ENCODE results near the gene RNF157. TPM values are rescaled to one million over a fixed set of nuclear protein-coding genes. Genes with fewer than 3 reads are reported as not detected.

RNF157 gene
- total and polyA plus RNA-seq, 9 of the 15 experiments (the other 6 are each of a cell fraction or from before 2014, with no cell fraction given) = 8.1 to 31.7 (median 20.8) TPM

GRCh38 chr17:76278952-76279741 lies 38.9 kb upstream of the RNF157 start (continued):
- TF ChIP-seq, protein P1, sequence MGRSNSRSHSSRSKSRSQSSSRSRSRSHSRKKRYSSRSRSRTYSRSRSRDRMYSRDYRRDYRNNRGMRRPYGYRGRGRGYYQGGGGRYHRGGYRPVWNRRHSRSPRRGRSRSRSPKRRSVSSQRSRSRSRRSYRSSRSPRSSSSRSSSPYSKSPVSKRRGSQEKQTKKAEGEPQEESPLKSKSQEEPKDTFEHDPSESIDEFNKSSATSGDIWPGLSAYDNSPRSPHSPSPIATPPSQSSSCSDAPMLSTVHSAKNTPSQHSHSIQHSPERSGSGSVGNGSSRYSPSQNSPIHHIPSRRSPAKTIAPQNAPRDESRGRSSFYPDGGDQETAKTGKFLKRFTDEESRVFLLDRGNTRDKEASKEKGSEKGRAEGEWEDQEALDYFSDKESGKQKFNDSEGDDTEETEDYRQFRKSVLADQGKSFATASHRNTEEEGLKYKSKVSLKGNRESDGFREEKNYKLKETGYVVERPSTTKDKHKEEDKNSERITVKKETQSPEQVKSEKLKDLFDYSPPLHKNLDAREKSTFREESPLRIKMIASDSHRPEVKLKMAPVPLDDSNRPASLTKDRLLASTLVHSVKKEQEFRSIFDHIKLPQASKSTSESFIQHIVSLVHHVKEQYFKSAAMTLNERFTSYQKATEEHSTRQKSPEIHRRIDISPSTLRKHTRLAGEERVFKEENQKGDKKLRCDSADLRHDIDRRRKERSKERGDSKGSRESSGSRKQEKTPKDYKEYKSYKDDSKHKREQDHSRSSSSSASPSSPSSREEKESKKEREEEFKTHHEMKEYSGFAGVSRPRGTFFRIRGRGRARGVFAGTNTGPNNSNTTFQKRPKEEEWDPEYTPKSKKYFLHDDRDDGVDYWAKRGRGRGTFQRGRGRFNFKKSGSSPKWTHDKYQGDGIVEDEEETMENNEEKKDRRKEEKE (IDR thresholded peaks at IDR 0.05; ENCODE audit: borderline replicate concordance in 1 of 2, control insufficient read depth in 1 of 2, low read depth in 2 of 2, low read length in 1 of 2) = no peak
- TF ChIP-seq, protein P2, sequence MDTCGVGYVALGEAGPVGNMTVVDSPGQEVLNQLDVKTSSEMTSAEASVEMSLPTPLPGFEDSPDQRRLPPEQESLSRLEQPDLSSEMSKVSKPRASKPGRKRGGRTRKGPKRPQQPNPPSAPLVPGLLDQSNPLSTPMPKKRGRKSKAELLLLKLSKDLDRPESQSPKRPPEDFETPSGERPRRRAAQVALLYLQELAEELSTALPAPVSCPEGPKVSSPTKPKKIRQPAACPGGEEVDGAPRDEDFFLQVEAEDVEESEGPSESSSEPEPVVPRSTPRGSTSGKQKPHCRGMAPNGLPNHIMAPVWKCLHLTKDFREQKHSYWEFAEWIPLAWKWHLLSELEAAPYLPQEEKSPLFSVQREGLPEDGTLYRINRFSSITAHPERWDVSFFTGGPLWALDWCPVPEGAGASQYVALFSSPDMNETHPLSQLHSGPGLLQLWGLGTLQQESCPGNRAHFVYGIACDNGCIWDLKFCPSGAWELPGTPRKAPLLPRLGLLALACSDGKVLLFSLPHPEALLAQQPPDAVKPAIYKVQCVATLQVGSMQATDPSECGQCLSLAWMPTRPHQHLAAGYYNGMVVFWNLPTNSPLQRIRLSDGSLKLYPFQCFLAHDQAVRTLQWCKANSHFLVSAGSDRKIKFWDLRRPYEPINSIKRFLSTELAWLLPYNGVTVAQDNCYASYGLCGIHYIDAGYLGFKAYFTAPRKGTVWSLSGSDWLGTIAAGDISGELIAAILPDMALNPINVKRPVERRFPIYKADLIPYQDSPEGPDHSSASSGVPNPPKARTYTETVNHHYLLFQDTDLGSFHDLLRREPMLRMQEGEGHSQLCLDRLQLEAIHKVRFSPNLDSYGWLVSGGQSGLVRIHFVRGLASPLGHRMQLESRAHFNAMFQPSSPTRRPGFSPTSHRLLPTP (IDR thresholded peaks at IDR 0.05; ENCODE audit: borderline replicate concordance, extremely low read depth, insufficient read length) = no peak
- TF ChIP-seq SPI1 (IDR thresholded peaks at IDR 0.05; ENCODE audit: borderline replicate concordance, low read depth, low read length) (no peak), ZNF668 (CRISPR knock-in tag; IDR thresholded peaks at IDR 0.05) (no peak), DDX20 (tag; IDR thresholded peaks at IDR 0.05; ENCODE audit: low read depth) (no peak), MITF (IDR thresholded peaks at IDR 0.05) (no peak), TBP (optimal IDR thresholded peaks at IDR 0.05; ENCODE audit: low read depth, low read length) (no peak), ZNF431 (CRISPR knock-in tag; IDR thresholded peaks at IDR 0.05) (no peak), ZNF23 (CRISPR knock-in tag; IDR thresholded peaks at IDR 0.05) (no peak), KDM5B (IDR thresholded peaks at IDR 0.05; ENCODE audit: insufficient replicate concordance, low read depth, low read length) (no peak), FOXK1 (CRISPR knock-in tag; IDR thresholded peaks at IDR 0.05; ENCODE audit: borderline replicate concordance) (no peak), GATA2 (CRISPR knock-in tag; IDR thresholded peaks at IDR 0.05) (no peak), ADNP (tag; IDR thresholded peaks at IDR 0.05) (no peak), NEUROD1 (IDR thresholded peaks at IDR 0.05; ENCODE audit: borderline replicate concordance, low read depth, low read length, partially characterized antibody) (no peak), DMBX1 (CRISPR knock-in tag; IDR thresholded peaks at IDR 0.05; ENCODE audit: borderline replicate concordance) (no peak), BRF1 (IDR thresholded peaks at IDR 0.05; ENCODE audit: borderline replicate concordance, extremely low read depth, insufficient read length) (no peak)
- TF ChIP-seq, protein P3, sequence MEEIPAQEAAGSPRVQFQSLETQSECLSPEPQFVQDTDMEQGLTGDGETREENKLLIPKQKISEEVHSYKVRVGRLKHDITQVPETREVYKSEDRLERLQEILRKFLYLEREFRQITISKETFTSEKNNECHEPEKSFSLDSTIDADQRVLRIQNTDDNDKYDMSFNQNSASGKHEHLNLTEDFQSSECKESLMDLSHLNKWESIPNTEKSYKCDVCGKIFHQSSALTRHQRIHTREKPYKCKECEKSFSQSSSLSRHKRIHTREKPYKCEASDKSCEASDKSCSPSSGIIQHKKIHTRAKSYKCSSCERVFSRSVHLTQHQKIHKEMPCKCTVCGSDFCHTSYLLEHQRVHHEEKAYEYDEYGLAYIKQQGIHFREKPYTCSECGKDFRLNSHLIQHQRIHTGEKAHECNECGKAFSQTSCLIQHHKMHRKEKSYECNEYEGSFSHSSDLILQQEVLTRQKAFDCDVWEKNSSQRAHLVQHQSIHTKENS (CRISPR knock-in tag; IDR thresholded peaks at IDR 0.05) = no peak
